ENCODE results near the gene MIA3.
A peak's percentile ranks its signal among the peaks of the same experiment; 100 is the strongest.

The MIA3 gene

GRCh38 chr1:222618001-222618879 is at the start of gene MIA3:
Gene MIA3 (plus strand): TSS chr1:222618097. CDS start chr1:222618111, 14 bp downstream.
- H3K27me3 ChIP-seq (ENCODE audit: insufficient read depth, low read depth, severe bottlenecking) = no peaks in the 10 kb centered on the region
- no peak for TF ChIP-seq CTCF (IDR thresholded peaks at IDR 0.05; ENCODE audit: low read depth, low read length)
- H3K27ac ChIP-seq = peak within 1 kb of the TSS; percentile 68
- H3K9me3 ChIP-seq (ENCODE audit: severe bottlenecking) = no peaks in the 10 kb centered on the region
- H3K4me3 ChIP-seq (ENCODE audit: low read depth, low read length) = peak within 1 kb of the TSS; percentile 56
- H3K36me3 ChIP-seq = no peaks in the 10 kb centered on the region
- no peak for DNase-seq

GRCh38 chr1:222570837-222571236 is 47.1 kb upstream of the MIA3 start:
- Histone ChIP-seq H3K36me3 (no peaks in the 10 kb centered on the region; the same call in 1 of the 2 replicates), H3K9me3 (ENCODE audit: severe bottlenecking) (no peaks in the 10 kb centered on the region), H3K27me3 (ENCODE audit: insufficient read depth, low read depth, severe bottlenecking) (no peaks in the 10 kb centered on the region), H3K4me3 (ENCODE audit: low read depth, low read length) (no peak overlapping the region), H3K27ac (no peak overlapping the region)
- DNase-seq = no peak
- no peak for TF ChIP-seq CTCF (IDR thresholded peaks at IDR 0.05; ENCODE audit: low read depth, low read length)

GRCh38 chr1:222579316-222579715 is 38.6 kb upstream of the MIA3 start:
- H3K36me3 ChIP-seq = no peaks in the 10 kb centered on the region
- no peak overlapping the region for H3K27ac ChIP-seq
- H3K9me3 ChIP-seq (ENCODE audit: severe bottlenecking) = no peaks in the 10 kb centered on the region
- TF ChIP-seq CTCF (IDR thresholded peaks at IDR 0.05; ENCODE audit: low read depth, low read length) = no peak
- no peak for DNase-seq
- no peak overlapping the region for H3K4me3 ChIP-seq (ENCODE audit: low read depth, low read length)
- H3K27me3 ChIP-seq (ENCODE audit: insufficient read depth, low read depth, severe bottlenecking) = no peaks in the 10 kb centered on the region

- H3K9me3 ChIP-seq (ENCODE audit: severe bottlenecking) = no peaks in the 10 kb centered on the region
- no peak for TF ChIP-seq CTCF (IDR thresholded peaks at IDR 0.05; ENCODE audit: low read depth, low read length)
- H3K27me3 ChIP-seq (ENCODE audit: insufficient read depth, low read depth, severe bottlenecking) = no peaks in the 10 kb centered on the region
- H3K27ac ChIP-seq = no peak overlapping the region
- no peaks in the 10 kb centered on the region for H3K36me3 ChIP-seq
- DNase-seq = no peak
- no peak overlapping the region for H3K4me3 ChIP-seq (ENCODE audit: low read depth, low read length)
These were observed 35.7 kb upstream of the MIA3 start for GRCh38 chr1:222582099-222582774.

- TF ChIP-seq CTCF (IDR thresholded peaks at IDR 0.05; ENCODE audit: low read depth, low read length) = no peak
- H3K4me3 ChIP-seq (ENCODE audit: low read depth, low read length) = no peak overlapping the region
- H3K36me3 ChIP-seq = no peaks in the 10 kb centered on the region
- no peaks in the 10 kb centered on the region for H3K27me3 ChIP-seq (ENCODE audit: insufficient read depth, low read depth, severe bottlenecking)
- no peaks in the 10 kb centered on the region for H3K9me3 ChIP-seq (ENCODE audit: severe bottlenecking)
- no peak for DNase-seq
- H3K27ac ChIP-seq = no peak overlapping the region
These were observed 34.8 kb upstream of the MIA3 start for GRCh38 chr1:222583079-222583478.
